MM.1S (cell line): ENCODE data around the gene EHMT2.
"Not testable (repeated sequence)": the region's sequence is repeated elsewhere in the genome, so short reads cannot be mapped to it uniquely, and the experiment has no call there.

ENCODE experiments used
- EZH2 ChIP-seq: fragments of 300-600 bp; sonication (generic); optimal IDR thresholded peaks from 2 replicates; pipeline ENCODE3; 2017; ENCODE audit warnings: low read depth, mild to moderate bottlenecking, antibody characterized with exemption, low read length, mixed read lengths
- EZH2phosphoT487 ChIP-seq: fragments of 300-600 bp; sonication (generic); IDR thresholded peaks from 2 replicates; pipeline ENCODE4 v1.6.1; 2018; ENCODE audit warnings: antibody characterized with exemption, low read length
- TF ChIP-seq, protein P1 (sequence below): fragments of 300-600 bp; sonication (generic); IDR thresholded peaks from 2 replicates; pipeline ENCODE4 v1.5.1; 2016; ENCODE audit warnings: antibody characterized with exemption, low read length, mixed read lengths

DNA sequence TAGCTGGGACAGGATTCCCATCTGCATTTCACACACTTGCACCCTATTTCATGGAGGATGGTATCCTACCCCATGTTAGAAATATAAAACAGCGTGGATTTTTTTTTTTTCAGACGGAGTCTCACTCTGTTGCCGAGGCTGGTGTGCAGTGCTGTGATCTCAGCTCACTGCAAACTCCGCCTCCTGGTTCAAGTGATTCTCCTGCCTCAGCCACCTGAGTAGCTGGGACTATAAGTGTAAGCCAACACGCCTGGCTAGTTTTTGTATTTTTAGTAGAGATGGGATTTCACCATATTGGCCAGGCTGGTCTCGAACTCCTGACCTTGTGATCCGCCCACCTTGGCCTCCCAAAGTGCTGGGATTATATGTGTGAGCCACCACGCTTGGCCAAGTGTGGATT is 39.7 kb downstream of the EHMT2 start:
- TF ChIP-seq, protein P1, sequence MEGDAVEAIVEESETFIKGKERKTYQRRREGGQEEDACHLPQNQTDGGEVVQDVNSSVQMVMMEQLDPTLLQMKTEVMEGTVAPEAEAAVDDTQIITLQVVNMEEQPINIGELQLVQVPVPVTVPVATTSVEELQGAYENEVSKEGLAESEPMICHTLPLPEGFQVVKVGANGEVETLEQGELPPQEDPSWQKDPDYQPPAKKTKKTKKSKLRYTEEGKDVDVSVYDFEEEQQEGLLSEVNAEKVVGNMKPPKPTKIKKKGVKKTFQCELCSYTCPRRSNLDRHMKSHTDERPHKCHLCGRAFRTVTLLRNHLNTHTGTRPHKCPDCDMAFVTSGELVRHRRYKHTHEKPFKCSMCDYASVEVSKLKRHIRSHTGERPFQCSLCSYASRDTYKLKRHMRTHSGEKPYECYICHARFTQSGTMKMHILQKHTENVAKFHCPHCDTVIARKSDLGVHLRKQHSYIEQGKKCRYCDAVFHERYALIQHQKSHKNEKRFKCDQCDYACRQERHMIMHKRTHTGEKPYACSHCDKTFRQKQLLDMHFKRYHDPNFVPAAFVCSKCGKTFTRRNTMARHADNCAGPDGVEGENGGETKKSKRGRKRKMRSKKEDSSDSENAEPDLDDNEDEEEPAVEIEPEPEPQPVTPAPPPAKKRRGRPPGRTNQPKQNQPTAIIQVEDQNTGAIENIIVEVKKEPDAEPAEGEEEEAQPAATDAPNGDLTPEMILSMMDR: not testable (repeated sequence)
- TF ChIP-seq EZH2, EZH2phosphoT487: not testable (repeated sequence)
